Loucy (cell line): Measurements from ENCODE around the gene BPIFB1.

Experiments
- CTCF ChIP-seq: fragments of 200-600 bp; sonication (generic); conservative IDR thresholded peaks from 2 replicates; pipeline ENCODE4 v1.5.1; 2014; ENCODE audit warnings: mild to moderate bottlenecking, antibody characterized with exemption, low read length
- EZH2phosphoT487 ChIP-seq: fragments of 200-600 bp; IDR thresholded peaks from 2 replicates; pipeline ENCODE4 v1.6.1; 2018; ENCODE audit warnings: antibody characterized with exemption, mild to moderate bottlenecking, moderate library complexity, borderline replicate concordance

- TF ChIP-seq CTCF, result no peak
- no peak for TF ChIP-seq EZH2phosphoT487
Measured at GRCh38 chr20:33317424-33318095, 34.5 kb downstream of the BPIFB1 start.
